Skin epidermis (tissue), 12 donors: ENCODE results near the gene SF3A2.
A peak's percentile ranks its signal among the peaks of the same experiment; 100 is the strongest.
"Not testable (repeated sequence)": the region's sequence is repeated elsewhere in the genome, so short reads cannot be mapped to it uniquely, and the experiment has no call there.

Experiments
- H3K27ac ChIP-seq, 21 experiments: fragments of 200-600 bp; sonication (generic) in 11 of 21; one replicate each; pipeline ENCODE4 v1.5.0; 2020; ENCODE audit warnings: mild to moderate bottlenecking in 3 of 21, inconsistent platforms in 2 of 21, moderate library complexity in 2 of 21
- H3K4me3 ChIP-seq, 7 experiments: fragments of 200-600 bp; sonication (generic) in 2 of 7; one replicate each; pipeline ENCODE4 v1.5.0; 2020; ENCODE audit warnings: inconsistent platforms in 2 of 7, mild to moderate bottlenecking in 2 of 7, moderate library complexity in 1 of 7

The SF3A2 gene, protein sequence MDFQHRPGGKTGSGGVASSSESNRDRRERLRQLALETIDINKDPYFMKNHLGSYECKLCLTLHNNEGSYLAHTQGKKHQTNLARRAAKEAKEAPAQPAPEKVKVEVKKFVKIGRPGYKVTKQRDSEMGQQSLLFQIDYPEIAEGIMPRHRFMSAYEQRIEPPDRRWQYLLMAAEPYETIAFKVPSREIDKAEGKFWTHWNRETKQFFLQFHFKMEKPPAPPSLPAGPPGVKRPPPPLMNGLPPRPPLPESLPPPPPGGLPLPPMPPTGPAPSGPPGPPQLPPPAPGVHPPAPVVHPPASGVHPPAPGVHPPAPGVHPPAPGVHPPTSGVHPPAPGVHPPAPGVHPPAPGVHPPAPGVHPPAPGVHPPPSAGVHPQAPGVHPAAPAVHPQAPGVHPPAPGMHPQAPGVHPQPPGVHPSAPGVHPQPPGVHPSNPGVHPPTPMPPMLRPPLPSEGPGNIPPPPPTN

DNA sequence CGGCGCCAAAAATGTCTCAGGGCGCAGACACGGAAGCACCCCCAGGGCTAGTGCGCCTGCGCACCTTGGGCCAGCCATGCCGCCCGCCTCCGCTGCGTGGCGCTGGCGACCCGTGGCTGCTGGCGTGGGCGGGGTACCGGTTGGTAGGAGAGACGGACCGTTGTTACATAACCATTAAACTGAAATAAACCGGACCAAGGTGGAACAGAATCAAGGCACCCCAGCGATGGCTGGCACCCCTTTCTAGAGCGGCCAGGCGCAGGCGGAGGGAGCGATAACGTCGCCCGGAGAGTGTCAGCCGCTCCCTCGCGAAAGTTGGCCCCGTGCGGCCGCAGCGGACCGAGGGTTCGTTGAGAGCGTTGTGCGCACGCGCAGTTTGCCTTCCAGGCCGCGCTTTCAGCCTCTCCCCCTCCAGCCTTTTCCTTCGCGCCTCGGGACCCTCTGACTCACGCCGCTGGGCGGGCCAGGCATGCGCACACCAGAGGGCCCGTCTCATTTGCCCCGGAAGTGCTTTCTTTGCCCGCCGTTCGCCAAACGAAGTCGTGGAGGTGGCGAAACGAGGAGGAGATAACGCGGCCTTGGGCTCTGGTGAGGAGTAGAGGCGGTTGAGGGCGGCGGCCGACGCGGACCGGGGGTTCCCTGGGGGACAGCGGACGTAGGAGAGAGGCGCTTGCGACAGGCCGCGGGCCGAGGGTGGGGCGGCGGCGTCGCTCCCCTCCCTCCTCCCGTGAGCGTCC is at the start of gene SF3A2, which contains the start of gene PLEKHJ1:
TSS of gene SF3A2 (plus strand) at position 511 of the 737 bp plus-strand sequence. CDS start 6,595 bp downstream, outside the sequence.
TSS of gene PLEKHJ1 (minus strand) at position 16 of the 737 bp plus-strand sequence. CDS start 81 bp downstream, outside the sequence.
- H3K27ac ChIP-seq: peak within 1 kb of the TSS; percentile 90 to 99 (median 97)
- peak within 1 kb of the TSS; percentile 78 to 98 (median 91) for H3K4me3 ChIP-seq

DNA sequence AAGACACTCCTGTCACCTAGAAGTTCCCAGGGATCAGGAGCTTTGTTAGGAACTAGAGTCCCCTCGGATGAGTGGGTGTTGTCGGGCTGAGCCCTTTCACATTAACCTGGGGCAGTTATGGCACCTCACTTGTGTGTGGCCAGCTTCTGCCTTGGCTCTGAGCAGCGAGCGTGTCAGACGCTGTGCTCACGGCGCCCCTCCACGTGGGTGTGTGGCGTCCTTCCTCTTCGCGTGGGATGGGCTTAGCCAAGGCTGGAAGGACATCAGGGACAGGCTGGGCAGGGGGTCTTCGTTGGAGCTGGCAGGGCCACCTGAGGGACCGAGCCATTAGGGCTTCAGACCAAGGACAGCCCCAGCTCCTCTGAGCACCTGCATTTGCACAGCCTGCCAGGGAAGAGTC is 49.5 kb upstream of the SF3A2 start:
- peak overlapping the region in 6 of 21 experiments; percentile 3 to 86 (median 45) for H3K27ac ChIP-seq
- no peak overlapping the region for H3K4me3 ChIP-seq

DNA sequence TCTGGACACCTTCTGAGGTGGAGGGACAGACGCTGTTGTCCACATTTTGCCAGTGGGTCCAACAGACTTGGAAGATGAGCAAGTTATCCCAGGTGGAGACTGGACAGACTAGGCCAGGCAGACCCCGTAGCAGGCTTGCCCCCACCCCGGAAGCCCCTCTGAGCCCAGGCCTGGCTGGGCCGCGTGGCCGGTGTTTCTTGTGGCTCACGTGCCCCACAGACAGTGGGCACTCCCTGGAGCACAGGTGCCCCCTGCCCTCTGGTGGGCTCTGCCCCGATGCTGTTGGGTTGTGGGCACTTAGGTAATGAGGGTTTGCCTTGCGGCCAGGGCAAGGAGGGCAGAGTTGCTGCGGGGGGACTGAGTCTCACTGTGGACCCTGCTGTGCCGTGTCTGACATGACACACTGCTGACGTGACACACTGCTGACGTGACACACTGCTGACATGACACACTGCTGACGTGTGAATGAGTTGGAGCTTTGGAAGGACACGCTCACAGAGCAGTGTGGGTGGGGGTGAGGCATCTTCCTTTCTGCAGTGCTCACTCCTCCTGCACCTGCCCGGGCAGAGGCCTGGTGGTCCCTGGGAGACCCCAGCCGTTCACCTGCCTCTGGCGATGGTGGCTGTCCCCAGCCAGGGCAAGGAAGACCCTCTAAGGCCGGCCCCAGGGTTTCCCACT is 47.8 kb upstream of the SF3A2 start:
- Histone ChIP-seq H3K4me3 (no peak overlapping the region), H3K27ac (peak overlapping the region in 1 of 21 experiments; percentile 25)

DNA sequence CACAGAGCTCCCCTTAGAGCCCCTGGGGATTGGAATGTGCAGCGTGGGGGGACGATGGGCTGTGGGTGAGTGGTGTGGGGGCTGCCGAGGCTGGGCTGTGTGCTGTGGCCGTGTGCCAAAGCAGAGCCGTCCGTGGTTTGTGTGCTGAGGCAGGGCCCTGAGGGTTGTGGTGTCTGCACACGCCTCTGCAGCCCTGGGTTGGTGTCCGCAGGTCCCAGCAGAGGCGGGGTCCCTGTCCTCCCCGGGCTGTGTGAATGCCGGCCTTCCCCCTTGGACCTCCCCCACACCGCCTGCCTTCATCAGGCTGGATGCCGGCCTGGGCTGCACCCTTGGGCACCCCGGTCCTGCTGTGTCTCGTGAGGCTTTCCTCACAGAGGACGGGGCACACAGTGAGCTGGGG is 46.7 kb upstream of the SF3A2 start:
- Histone ChIP-seq H3K4me3 (no peak overlapping the region), H3K27ac (no peak overlapping the region)

DNA sequence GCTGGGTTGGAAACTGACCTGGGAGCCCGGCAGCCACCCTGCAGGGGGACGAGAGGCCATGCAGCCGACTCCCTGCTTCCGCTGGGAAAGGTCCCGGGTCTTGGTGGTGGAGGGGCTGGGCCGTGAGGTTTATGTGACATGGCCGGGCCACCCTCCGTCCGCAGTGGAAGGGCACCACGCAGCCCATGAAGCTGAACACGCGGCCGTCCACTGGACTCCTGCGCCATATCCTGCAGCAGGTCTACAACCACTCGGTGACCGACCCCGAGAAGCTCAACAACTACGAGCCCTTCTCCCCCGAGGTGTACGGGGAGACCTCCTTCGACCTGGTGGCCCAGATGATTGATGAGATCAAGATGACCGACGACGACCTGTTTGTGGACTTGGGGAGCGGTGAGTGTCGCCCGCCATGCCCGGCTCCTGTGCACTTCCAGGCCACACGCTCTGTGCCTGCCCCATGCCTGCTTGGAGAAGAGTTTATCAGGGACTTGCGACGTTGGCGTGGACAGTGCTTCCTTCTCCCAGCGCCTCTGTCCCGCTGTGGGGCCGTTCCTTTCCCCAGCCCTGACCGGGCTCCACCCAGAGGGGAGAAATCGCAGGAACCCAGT is 45.7 kb upstream of the SF3A2 start:
- Histone ChIP-seq H3K27ac (no peak overlapping the region), H3K4me3 (no peak overlapping the region)

DNA sequence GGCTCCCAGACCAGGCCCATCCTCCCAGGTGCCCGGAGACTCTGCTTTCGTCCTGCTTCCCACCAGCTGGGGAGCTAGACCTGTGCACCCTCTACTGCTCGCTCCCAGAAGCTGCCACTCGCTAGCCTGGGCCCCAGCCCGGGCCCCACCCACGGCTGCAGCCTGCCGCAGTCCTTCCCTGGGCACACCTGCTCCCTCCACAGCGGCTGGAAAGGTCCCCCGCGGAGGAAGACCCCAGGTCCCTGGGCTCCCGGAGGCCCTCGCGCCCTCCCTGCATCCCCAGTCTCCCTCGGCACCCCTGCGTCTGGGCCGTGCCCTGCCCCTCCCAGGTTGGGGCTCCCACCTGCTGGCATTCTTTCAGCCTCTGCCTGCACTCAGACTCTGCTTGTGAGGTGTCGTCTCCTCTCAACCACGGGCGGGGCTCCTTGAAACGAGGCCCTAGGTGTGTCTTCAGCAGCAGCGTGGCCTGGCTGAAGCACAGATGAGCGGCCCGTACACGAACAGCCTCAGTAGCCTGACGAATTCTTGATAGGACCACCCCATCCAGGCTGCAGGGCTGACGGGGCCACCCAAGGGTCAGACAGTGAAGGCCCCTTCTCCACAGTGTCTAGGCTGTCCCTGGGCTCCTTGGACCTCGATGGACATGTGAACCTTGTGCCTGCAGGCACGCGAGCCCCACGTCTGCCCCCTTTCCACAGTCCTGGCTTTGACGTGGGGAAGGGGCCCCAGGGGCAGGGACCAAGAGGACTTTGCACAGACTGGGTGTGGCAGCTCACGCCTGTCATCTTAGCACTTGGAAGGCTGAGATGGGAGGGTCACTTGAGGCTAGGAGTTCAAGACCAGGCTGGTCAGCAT is 44.9 kb upstream of the SF3A2 start:
- Histone ChIP-seq H3K4me3 (no peak overlapping the region), H3K27ac (no peak overlapping the region)

DNA sequence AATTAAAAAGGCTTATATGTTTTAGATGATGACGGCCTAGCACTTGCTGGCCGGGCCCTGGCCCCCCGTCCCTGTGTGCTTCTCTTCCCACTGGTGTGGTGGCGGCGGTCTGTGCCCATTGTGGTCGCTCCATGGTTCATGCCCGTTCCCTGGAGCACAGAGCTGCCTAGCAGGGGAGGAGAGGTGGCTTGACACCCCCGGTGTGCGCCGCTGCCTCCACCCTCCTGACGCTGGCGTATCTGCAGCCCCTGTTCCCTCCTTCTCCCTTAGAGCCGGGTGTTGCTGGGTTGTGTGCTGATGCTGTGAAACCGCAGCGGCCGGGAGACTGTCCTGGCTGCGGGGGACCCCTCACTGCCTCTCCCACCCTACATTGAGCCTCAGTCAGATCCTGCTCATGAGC is 43.8 kb upstream of the SF3A2 start:
- no peak overlapping the region for H3K4me3 ChIP-seq
- H3K27ac ChIP-seq: no peak overlapping the region

DNA sequence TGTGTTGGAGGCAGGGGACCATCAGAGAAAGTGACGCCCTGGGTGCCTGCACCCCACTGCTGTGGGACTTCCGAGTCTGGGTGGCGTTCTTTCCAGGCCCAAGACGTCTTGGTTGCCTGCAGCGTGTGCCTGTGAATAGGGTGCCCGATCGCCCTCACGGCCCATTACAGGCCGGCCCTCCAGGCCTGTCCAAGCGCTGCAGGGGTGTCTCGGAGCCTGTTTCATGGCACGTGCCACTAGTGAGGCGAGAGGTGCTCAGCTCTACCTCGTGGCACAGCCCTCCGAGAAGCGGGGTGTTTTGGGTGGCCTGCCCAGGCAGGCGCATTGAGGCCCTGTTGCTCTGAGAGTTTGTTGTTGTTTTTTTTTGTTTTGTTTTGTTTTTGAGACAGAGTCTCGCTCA is 42.8 kb upstream of the SF3A2 start:
- H3K4me3 ChIP-seq: no peak overlapping the region
- no peak overlapping the region for H3K27ac ChIP-seq

DNA sequence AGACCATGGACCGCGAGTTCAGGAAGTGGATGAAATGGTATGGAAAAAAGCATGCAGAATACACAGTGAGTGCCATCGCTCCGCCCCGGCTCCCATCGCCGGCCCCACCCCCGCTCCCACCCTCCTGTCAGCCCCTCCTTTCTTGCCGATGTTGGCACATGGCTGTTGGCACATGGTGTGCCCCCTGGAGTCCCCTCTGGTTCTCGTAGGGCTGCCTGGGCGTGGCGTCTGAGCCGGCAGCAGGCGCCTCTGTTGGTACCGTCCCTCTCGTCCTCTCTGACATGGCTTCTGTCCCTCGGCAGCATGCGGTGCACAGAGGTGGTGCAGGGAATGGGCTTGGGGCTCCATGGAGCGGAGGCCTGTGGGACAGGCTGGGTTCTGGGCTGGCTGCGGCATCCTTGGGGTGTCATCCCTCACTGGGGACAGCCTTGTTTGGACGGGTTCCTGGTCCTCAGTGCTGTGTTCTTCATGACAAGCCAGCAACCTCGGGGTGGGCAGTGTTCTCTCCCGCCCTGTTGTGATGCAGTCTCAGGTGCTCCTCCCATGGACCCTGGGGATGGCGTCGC is 42.0 kb upstream of the SF3A2 start:
- no peak overlapping the region for H3K27ac ChIP-seq
- no peak overlapping the region for H3K4me3 ChIP-seq

DNA sequence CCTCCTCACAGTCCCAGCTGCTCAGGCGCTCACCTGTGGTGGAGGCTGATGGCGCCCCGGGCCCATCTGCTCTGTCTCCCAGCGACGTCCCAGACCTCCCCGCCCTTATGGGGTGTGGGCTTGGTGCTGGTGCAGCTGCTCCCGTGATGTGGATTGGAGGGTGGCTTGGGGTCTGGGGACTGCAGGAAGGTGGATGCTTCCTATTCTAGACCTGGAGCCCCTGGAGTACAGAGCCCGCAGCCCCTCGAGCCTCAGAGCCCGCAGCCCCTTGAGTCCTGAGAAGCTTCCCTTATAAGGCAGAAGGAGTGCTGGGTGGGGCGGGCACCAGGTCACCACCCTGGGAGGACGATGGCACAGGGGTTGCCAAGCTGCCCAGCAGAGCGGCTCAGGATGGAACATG is 41.3 kb upstream of the SF3A2 start:
- no peak overlapping the region for H3K27ac ChIP-seq
- no peak overlapping the region for H3K4me3 ChIP-seq

DNA sequence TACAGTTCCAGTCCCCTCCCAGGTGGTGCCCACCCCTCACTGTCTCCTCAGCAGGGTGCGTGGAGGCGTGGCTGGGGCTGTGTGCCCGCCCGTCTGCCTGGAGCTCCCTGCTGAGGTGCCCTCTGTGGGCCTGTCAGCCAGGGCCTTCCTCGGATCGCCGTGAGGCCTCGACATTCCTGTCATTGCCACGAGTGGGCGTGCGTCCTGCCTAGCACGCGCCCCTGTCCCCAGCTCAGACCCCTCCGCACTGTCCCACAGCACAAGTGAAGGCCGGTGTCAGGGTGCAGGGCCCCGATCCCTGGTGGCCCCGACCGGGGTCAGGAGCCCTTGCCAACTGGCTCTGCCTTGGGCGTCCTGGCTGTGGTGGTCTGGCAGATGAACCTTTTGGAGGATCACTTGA is 40.7 kb upstream of the SF3A2 start:
- H3K4me3 ChIP-seq: no peak overlapping the region
- H3K27ac ChIP-seq: no peak overlapping the region

DNA sequence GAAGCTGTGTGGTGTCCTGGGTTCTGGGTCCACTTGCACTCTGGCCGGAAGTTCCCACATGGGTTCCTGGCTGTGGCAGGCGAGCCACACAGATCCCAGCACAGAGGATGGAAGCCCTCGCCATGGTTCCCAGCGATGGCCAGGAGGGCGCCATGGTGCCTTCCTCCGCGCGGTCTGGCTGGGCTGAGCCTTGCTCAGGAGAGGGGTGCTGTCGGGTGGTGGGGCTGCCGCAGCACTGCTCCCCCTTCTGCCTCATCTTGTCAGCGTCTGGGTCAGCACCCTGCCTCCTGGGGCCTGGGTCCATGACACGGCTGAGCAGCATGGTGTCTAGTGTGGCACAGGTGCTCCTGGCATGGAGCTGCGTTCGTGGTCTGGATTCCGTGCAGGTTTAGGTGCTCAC is 39.4 kb upstream of the SF3A2 start:
- no peak overlapping the region for H3K4me3 ChIP-seq
- no peak overlapping the region for H3K27ac ChIP-seq

DNA sequence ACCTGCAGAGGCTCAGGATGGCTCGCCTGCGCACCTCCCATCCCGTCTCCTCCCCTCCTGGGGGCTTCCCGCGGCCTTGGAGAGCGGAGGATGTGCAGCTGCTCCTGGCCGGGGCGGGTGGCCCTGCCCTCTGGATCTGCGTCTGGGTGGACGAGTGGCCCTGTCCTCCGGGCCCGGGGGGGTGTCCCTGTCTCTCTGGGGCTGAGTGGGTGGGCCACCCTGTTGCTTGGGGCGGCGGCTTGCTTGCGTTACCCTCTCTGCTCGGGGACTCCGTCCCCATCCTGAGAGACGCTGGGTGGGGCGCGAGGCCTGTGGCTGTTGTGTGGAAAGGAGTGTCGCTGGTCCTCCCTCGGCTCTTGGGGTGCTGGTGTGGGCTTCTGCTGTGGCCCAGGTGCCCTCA is 38.3 kb upstream of the SF3A2 start:
- Histone ChIP-seq H3K27ac (no peak overlapping the region), H3K4me3 (no peak overlapping the region)

DNA sequence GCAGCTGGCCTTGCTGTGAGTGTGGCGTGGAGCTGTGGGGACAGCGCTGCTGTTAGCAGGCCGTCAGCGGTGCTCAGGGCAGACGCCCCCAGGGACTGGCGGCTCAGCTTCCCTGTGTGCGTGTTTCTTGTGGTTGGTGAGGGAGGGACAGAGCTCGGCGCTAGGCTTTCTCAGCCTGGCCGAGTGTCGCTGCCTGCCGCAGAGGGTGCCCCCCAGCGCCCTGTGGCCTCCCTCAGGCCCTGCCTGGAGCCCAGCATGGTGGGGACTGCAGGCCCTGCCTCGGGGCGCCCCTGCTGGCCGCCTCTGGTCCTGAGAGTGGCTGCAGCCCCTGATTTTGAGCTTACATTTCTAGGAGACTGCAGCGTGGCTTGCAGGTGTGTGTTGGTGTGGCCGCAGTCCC is 37.4 kb upstream of the SF3A2 start:
- Histone ChIP-seq H3K4me3 (no peak overlapping the region), H3K27ac (no peak overlapping the region)

DNA sequence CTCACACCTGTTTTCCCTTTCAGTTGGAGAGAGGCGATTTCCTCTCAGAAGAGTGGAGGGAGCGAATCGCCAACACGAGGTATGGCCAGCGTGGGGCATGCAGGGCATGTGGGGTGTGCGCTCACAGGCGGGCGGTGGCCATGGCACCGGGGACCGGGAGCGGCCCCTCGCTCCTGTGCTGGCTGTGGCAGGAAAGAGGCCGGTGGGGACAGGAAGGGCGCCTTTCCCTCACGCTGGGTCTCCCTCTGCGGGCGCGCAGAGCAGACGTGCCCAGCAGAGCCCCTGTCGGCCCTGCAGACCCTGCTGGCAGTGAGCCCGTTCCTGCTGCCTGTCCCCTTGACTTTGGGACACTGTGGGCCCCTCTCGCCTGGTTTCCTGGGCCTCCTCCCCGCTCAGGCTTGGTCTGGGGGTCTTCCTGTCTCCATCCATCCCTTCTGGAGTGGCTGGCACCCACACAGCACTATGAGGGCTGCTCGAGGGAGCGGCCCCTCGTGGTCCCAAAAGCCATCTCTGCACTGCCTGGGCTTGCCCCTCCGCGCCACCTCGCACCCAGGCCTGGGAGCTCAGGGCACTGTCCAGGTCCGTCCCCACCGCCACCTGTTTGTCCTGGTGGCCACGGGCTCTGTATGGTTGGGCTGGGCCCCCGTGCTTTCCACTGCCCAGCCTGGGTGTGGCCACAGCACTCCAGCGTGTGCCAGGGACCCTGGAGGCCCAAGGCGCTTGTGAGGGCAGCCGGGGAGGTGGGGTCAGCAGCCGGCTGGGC is 36.6 kb upstream of the SF3A2 start:
- H3K4me3 ChIP-seq: no peak overlapping the region

DNA sequence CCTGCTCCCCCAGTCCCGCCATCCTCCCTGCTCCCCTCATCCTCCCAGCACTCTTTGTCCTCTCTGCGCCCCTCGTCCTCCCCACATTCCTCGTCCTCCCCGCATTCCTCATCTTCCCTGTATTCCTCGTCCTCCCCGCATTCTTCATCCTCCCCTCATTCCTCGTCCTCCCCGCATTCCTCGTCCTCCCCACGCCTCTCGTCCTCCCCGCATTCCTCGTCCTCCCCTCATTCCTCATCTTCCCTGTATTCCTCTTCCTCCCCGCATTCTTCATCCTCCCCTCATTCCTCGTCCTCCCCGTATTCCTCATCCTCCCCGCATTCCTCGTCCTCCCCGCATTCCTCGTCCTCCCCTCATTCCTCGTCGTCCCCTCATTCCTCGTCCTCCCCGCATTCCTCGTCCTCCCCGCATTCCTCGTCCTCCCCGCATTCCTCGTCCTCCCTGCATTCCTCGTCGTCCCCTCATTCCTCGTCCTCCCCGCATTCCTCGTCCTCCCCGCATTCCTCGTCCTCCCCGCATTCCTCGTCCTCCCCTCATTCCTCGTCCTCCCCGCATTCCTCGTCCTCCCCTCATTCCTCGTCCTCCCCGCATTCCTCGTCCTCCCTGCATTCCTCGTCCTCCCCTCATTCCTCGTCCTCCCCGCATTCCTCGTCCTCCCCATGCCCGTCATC is 35.9 kb upstream of the SF3A2 start:
- not testable (repeated sequence) for H3K4me3 ChIP-seq, H3K27ac ChIP-seq

More for the DNA sequence above, 36.6 kb upstream of the SF3A2 start:
- H3K27ac ChIP-seq: no peak overlapping the region

DNA sequence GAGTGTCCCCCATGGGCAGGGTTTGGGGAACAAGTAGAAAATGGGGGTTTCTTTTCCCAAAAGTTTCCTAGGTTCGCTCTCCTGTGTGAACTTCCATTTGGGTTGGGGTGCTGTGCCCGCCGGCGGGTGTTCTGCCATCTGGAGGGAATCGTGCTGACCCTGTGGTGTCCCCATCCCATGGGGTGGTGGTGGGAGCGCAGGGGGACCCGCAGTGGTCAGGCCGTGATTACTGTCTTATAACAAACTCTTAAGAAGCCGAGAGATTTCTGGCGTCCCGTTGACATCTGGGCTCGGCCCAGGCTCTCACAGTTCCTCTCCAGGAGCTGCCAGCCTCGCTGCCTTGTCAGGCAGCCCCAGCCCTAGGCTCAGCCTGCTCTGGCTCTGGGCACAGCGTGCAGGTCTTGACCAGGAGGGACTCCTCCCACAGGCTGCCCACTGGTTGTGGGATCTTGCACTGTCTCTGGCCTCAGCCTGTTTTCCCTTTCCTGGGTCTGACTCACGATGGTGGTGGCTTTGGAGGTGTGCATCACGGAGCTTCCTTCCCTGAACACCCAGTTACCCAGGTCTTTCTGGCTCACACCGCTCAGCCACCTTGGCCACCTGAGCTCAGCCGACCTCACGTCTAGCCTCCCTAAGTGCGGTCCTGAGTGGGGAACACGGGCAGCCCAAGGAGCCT is 35.0 kb upstream of the SF3A2 start:
- peak overlapping the region in 11 of 21 experiments; percentile 3 to 73 (median 42) for H3K27ac ChIP-seq
- no peak overlapping the region for H3K4me3 ChIP-seq
